Omental fat pad (tissue), 4 donors: Measurements from ENCODE around the gene SGSM2. TPM values are rescaled to one million over a fixed set of nuclear protein-coding genes. Genes with fewer than 3 reads are reported as not detected.
"Not testable (repeated sequence)": the region's sequence is repeated elsewhere in the genome, so short reads cannot be mapped to it uniquely, and the experiment has no call there.

Source experiments
- ATAC-seq: fragments of 150-250 bp; one replicate; pipeline ENCODE4 v1.9.1; 2016; ENCODE audit warnings: mild to moderate bottlenecking, moderate library complexity; ENCODE audit not compliant: low FRiP score
- DNase-seq: peaks from one replicate; pipeline ENCODE4 v3.0.0-alpha.2; 2019; ENCODE audit warnings: low spot score
- CTCF ChIP-seq, 3 donors: fragments of 450-650 bp; IDR thresholded peaks; one replicate each; pipeline ENCODE4 v1.5.1; 2016 to 2017; ENCODE audit warnings: antibody characterized with exemption in 3 of 3, mild to moderate bottlenecking in 3 of 3, moderate library complexity in 2 of 3
- total RNA-seq, 4 donors: library from RNA; depleted of rRNA; stranded (reverse); fragments of >200 nt; gene quantifications; one replicate each; pipeline ENCODE4 v1.1.0, GENCODE V29; 2016

The SGSM2 gene
- total RNA-seq, 4 donors from 2014 or later = 30.8 to 50.7 (median 39.8) TPM

DNA sequence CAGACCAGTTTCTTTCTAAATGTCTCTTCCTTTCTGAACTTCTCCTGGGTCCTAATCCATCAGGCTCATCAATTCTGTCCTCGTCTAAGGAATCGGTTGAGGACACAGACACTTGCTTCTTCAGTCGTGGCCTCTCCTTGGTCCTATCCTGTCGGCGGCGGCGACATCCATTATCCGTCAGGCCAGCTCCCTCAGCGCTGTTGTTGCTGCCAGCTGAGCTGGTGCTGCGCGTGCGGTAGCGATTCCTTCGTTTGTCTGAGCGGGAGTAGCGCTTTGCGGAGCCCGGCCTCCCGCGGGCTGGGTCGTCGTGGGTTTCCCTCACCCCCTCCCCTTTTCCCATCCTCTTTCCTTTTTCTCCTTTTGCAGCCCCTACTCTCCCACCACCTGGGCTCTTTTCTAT, 37.5 kb upstream of the SGSM2 start:
- no peak for ATAC-seq
- no peak for TF ChIP-seq CTCF (IDR thresholded peaks at IDR 0.05)
- no peak for DNase-seq

DNA sequence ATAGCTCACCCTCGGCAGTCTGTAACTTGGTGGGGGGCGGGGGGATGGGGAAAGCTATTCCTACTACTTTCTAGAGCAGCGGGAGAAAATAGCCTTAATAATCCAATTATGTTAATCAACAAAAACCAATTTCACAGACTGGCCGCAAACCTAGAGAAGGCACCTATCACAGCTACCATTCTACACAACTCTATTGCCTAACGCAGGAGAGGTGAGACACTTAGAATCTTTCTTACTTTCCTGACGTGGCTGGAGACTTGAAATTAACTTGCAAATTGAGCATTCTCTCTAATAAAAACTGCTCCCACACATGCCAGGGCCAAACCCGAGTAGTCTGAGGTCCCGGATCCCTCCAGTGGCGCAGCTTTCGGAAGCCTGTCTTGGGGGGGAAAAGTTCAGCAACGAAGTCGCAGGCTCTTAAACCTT, 34.5 kb upstream of the SGSM2 start:
- ATAC-seq = peak; percentile 6
- no peak for TF ChIP-seq CTCF (IDR thresholded peaks at IDR 0.05)
- DNase-seq = no peak

DNA sequence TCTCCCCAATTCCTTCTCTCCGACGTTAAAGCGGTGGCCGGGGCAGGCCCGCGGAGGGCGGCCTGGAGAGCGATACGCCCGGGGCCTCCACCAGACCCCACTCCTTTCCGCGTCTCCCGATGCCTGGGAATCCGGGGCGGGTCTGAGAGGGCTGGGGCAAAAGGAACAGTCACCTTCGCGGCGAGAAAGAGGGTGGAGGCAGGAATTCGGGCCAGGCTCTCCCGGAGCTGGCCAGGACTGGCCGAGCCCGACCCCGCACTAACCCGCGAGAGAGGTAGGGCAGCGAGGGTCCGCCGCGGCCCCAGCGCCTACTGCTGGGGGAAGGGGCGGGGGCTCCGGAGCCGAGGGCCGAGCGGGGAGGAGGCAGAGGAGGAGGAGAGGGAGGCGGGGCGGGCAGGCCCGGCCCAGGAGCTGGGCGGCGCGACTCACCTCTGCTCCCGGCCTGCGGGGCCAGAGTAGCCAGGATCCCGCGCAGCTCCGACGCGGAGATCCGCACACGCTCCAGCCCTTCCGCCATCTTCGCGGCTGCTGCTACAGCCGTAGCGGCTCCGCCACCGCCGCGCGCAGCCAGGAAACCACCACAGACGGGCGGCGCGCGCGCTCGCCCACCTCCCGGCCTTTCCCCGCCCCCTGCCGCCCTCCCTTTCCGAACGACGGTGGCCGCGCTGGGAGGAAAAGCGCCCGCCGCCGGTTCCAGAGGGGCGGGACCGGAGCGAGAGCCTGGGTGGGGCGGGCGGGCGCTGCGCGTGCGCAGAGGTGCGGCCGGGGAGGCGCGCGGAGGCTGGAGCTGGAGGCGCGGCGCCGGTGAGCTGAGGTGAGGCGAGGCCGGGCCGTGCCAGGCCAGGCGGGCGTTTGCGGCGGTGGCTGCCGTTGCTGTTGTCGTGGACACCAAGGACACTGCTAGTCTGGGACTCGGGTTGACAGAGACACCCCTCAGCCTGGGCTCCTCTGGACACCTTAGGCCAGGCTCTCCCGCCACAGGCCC, 33.8 kb upstream of the SGSM2 start, which contains the start of the genes SMG6 and SRR:
SMG6 (minus strand) TSS at position 582 of the 985 bp plus-strand sequence; CDS start at position 517, 65 bp downstream.
SRR (plus strand) TSS at position 747 of the 985 bp plus-strand sequence. CDS start 11,611 bp downstream, outside the sequence.
- DNase-seq = peak; percentile 74
- peak; percentile 95 for ATAC-seq
- no peak for TF ChIP-seq CTCF (IDR thresholded peaks at IDR 0.05)

DNA sequence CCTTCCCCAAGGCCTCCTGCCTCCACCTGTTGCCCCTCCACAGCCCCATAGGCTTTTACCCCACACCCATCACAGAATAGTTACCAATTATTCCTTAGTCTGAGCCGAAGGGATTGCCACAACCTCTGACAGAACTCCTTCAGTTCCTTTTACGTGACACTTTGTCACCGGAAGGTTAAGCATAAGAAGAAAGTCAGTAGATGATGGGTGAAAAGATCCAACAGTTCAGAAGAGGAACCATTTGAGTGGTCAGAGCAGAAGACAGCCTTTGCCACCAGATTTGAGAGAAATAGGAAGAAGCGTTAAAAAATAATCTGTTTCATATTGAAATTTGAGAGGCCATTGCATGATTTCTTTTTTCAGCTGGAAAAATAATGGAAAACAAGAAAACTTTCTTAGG, 32.4 kb upstream of the SGSM2 start:
- DNase-seq (no peak), ATAC-seq (no peak)

DNA sequence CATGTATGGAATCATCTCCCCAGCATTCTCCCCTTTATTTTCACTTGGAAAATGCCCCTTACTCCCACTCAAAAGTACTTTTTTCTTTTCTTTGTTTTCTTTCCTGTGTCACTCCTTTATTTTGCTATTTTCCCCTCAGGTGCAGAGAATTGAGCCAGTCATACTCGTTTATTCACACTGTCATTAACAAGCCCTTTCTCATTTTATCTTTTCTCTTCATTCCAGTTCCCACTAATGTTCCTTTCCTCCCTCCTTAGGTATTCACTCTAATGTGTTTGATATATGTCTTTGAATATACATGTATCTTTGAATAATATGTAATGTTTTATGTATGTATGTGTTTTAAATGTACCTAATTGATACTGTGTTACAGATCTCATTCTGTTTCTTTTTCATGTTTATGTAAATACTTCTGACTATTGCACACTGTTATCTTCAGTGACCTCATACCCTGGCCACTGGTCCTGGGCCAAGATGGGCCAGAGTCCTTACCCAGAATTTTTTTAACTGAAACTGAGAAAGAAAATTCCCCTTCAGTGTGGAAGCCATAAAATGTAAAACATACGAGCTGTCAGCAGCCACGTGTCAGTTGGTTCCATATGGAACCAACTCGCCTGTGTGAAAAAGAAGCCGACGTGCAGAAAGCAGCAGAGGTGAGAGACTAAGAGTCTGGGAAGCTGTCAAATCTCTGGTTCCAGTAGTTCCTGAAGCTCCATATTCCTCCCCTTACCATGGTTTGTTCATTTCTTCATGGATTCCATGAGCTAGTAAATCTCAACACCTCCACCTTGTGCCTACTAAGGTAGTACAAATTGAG, 27.8 kb upstream of the SGSM2 start:
- no peak for ATAC-seq
- no peak for DNase-seq
- TF ChIP-seq CTCF (IDR thresholded peaks at IDR 0.05) = no peak

More for the DNA sequence above, 32.4 kb upstream of the SGSM2 start:
- no peak for TF ChIP-seq CTCF (IDR thresholded peaks at IDR 0.05)

- DNase-seq = no peak
- no peak for TF ChIP-seq CTCF (IDR thresholded peaks at IDR 0.05)
- ATAC-seq = no peak
Observed at GRCh38 chr17:2312736-2313135, 24.6 kb upstream of the SGSM2 start.

DNA sequence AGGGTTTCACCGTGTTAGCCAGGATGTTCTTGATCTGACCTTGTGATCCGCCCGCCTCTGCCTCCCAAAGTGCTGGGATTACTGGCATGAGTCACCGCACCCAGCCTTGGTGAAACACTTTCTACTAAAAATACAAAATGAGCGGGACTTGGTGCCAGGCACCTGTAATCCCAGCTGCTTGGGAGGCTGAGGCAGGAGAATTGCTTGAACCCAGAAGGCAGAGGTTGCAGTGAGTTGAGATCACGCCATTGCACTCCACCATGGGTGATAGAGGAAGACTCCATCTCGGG, 20.4 kb upstream of the SGSM2 start:
- DNase-seq, ATAC-seq: not testable (repeated sequence)
